ENCODE data around the gene RFX8. TPM values are rescaled to one million over a fixed set of nuclear protein-coding genes. Genes with fewer than 3 reads are reported as not detected.
A peak's percentile ranks its signal among the peaks of the same experiment; 100 is the strongest.

The RFX8 gene
- total and polyA plus RNA-seq, 2 of the 8 experiments (the other 6 are each of a cell fraction or from before 2014, with no cell fraction given), result 0.60 to 0.97 TPM

GRCh38 chr2:101418460-101419095 is 56.3 kb downstream of the RFX8 start:
- H4K20me1 ChIP-seq (replicated peaks in 1 of 2; ENCODE audit: control insufficient read depth in 1 of 2, insufficient read depth in 2 of 2, low read length in 2 of 2), result peaks cover 0 to 3% of the 10 kb centered on the region in 2 experiments
- no peak overlapping the region for H3K4me2 ChIP-seq (ENCODE audit: insufficient read depth in 1 of 2, low read depth in 2 of 2, low read length in 2 of 2)
- no peak overlapping the region for H3K27ac ChIP-seq (ENCODE audit: low read depth, low read length)
- FAIRE-seq, result no peak
- no peak overlapping the region for H2BK5ac ChIP-seq (ENCODE audit: low read depth, low read length)
- H3K18ac ChIP-seq (ENCODE audit: extremely low read depth, low read length), result no peak overlapping the region
- no peak overlapping the region for H3K23ac ChIP-seq (ENCODE audit: insufficient read length)
- ChIA-PET POLR2A (ENCODE audit: partially characterized antibody) (interaction anchor here (0.7 to 1.1 kb wide), 2 partner anchors 8 to 366 kb away, joined by 3 to 4 read pairs; no protein-coding TSS in a partner anchor), CTCF (ENCODE audit: partially characterized antibody) (interaction anchor here (0.6 to 6.1 kb wide), 46 partner anchors 8 to 413 kb away, joined by 3 to 32 read pairs (median 4); partner anchors contain the start of gene MAP4K4)
- H2BK12ac ChIP-seq (ENCODE audit: low read depth, low read length), result peak overlapping the region; percentile 62; the same call in 1 of the 2 replicates
- no peaks in the 10 kb centered on the region for H3K79me1 ChIP-seq (ENCODE audit: low read depth, low read length)
- peaks cover 0 to 6% of the 10 kb centered on the region in 2 experiments; a peak in 1 of 4 replicates for H3K9me3 ChIP-seq (ENCODE audit: insufficient read depth in 2 of 2, low read depth in 1 of 2, low read length in 1 of 2)
- WGBS, 2 experiments (ENCODE audit: extremely low coverage in 1 of 2, insufficient coverage in 1 of 2, insufficient read length in 1 of 2, insufficient replicate concordance in 2 of 2, low coverage in 1 of 2, low lambda C conversion rate in 2 of 2, missing lambda C conversion rate in 1 of 2), result 79% methylated on average over 12 of the region's 12 CpGs; no CpG with 5 or more reads in 1 of the 2 experiments
- no peak overlapping the region for H3K4ac ChIP-seq (replicated peaks; ENCODE audit: insufficient read length, low read depth, low read length)
- H3K36me3 ChIP-seq (ENCODE audit: control insufficient read depth in 2 of 4, insufficient read depth in 4 of 4, low read length in 3 of 4), result no peaks in the 10 kb centered on the region
- no peak overlapping the region for H3K9ac ChIP-seq (replicated peaks in 1 of 4; ENCODE audit: extremely low read depth in 1 of 4, low read depth in 3 of 4, low read length in 3 of 4)
- no peaks in the 10 kb centered on the region for H3K27me3 ChIP-seq (replicated peaks in 1 of 4; ENCODE audit: control insufficient read depth in 3 of 4, extremely low read depth in 1 of 4, insufficient read depth in 3 of 4, low read length in 3 of 4)
- no peak overlapping the region for H3K4me3 ChIP-seq (ENCODE audit: extremely low read depth in 1 of 4, insufficient read depth in 2 of 4, low read depth in 3 of 4, low read length in 4 of 4)
- no peak overlapping the region for H4K5ac ChIP-seq (ENCODE audit: insufficient read length, low read depth, low read length)
- no peak overlapping the region for H3K14ac ChIP-seq (ENCODE audit: insufficient read length)
- no peaks in the 10 kb centered on the region for H3K23me2 ChIP-seq (ENCODE audit: low read depth, low read length)
- H4K91ac ChIP-seq (replicated peaks; ENCODE audit: insufficient read length, low read length), result peak overlapping the region; percentile 57
- no peaks in the 10 kb centered on the region for H3K79me2 ChIP-seq (ENCODE audit: control insufficient read depth in 1 of 2, insufficient read depth in 2 of 2, low read length in 2 of 2)
- DNase-seq (ENCODE audit: low read depth in 1 of 2, low spot score in 2 of 2), result no peak
- H2AFZ ChIP-seq (ENCODE audit: low read length), result no peak overlapping the region
- H3K56ac ChIP-seq (replicated peaks; ENCODE audit: insufficient read length, low read depth, low read length), result no peak overlapping the region
- peak overlapping the region; percentile 88; the same call in 1 of the 2 replicates for H2AK5ac ChIP-seq (ENCODE audit: low read depth, low read length)
- H2BK15ac ChIP-seq (ENCODE audit: low read length), result no peak overlapping the region
- 0 out of 2 replicates have a peak overlapping the region, but pooled peaks have one; percentile 93 for H2BK20ac ChIP-seq (ENCODE audit: low read length)
- no peaks in the 10 kb centered on the region for H3K4me1 ChIP-seq (replicated peaks in 1 of 4; ENCODE audit: control insufficient read depth in 3 of 4, insufficient read depth in 4 of 4, low read length in 3 of 4)
- H4K8ac ChIP-seq (ENCODE audit: extremely low read depth, insufficient read depth, low read length), result peak overlapping the region; percentile 11; the same call in 1 of the 2 replicates
- no peak overlapping the region for H2BK120ac ChIP-seq (replicated peaks; ENCODE audit: low read depth, low read length)
- TF ChIP-seq CHD2 (IDR thresholded peaks at IDR 0.05; ENCODE audit: low read length) (no peak), USF2 (IDR thresholded peaks at IDR 0.05; ENCODE audit: low read length) (no peak), POLR2AphosphoS5 (IDR thresholded peaks at IDR 0.05; ENCODE audit: low read depth, low read length) (no peak)

All from H1 (cell line).